IPS DF 4.7 (cell line): ENCODE data around the gene APOBEC3F.
"Not testable (repeated sequence)": the region's sequence is repeated elsewhere in the genome, so short reads cannot be mapped to it uniquely, and the experiment has no call there.

Source experiments
- DNase-seq: peaks from one replicate; pipeline ENCODE4 v3.0.0-alpha.2; 2013; ENCODE audit warnings: low spot score; ENCODE audit errors: extremely low read depth

The APOBEC3F gene

DNA sequence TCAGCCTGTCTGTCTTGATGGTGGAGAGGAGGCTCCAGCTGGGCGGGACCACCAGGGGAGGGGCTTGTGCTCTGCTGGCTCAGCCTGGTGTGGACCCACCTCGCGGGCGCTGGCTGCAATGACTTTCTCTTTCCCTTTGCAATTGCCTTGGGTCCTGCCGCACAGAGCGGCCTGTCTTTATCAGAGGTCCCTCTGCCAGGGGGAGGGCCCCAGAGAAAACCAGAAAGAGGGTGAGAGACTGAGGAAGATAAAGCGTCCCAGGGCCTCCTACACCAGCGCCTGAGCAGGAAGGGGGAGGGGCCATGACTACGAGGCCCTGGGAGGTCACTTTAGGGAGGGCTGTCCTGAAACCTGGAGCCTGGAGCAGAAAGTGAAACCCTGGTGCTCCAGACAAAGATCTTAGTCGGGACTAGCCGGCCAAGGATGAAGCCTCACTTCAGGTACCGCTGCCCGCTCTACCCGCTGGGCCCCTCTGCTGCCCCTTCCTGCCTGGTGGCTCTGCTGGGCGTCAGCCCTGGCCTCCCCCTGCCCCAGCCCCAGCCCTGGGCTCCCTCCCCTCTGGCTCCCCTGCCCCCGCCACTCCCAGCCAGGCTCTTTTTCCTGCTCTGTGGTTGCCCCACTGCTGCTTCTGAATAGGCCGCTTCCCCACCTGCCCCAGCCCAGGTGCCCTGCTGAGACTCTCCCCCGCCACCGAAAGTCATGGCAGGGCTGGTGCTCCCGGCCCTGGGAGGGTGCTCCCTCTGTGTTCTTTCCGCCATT is at the start of gene APOBEC3F:
TSS of gene APOBEC3F (plus strand) at position 327 of the 759 bp plus-strand sequence. CDS start at position 424, 97 bp downstream.
- not testable (repeated sequence) for DNase-seq

DNA sequence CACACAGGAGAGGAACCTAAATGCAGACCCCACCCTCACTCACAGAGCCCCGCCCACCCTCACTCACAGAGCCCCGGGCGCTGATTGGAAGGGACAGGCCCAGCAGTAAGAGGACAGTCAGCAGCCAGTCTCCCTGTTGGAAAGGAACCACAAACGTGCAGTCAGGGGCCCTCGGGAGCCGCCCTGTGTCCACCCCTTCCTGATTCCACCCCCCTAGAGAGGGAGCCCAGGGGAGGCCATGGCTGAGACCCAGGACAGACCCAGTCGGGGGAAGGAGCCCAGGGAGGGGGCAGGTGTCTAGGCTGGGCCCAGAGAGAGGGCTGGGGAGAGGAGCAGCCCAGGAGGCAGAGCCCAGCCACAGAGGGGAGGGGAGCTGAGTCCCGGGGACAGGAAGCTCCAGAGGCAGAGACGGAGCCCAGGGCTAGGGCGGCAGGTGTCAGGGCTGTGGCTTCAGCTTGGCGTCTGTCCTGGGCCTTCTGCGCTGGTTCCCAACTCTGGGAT is 47.7 kb upstream of the APOBEC3F start:
- not testable (repeated sequence) for DNase-seq

DNA sequence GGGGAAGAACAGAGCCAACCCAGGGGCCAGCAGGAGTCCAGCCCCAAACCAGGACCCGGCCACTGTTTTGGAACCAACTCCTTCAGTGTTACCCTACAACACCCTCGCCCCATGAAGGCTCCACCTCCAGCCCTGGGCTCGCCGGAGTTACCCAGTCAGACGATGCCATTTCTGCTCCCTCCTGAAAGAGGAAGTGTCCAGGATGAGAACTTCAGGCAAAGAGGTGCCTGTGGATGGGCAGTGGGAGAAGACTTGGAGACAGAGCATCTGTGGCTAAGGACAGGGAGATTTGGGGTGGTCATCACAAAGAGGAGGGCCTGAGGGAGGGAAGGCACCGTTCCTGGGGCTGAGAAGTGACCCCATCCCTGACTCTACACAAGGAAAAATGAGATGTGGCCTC is 44.6 kb upstream of the APOBEC3F start:
- no peak for DNase-seq

- DNase-seq: no peak
These were observed 43.1 kb upstream of the APOBEC3F start for GRCh38 chr22:38997518-38997917.

DNA sequence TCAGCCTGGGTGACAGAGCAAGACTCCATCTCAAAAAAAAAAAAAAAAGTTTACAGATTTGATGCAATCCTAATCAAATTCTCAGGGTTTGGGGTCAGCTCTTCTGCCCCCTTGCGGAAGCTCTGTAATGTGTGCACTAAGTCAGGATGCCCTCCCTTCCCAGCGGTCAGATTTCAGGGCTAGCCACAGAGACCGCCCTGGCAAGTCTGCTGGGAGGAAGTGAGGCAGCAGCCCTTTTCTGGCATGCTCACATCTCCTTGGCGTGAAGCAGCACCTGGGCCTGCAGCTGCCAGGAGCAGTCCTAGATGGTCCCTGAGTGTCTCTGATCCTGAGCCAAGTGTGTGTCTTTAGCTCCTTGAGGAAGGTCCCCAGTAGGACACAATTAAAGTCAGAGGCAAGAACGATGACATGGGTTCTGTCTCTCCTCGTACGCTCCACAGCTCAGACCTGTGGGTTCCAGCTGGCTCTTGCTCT is 37.5 kb upstream of the APOBEC3F start:
- peak; percentile 90 for DNase-seq

GRCh38 chr22:39007177-39007576 is 33.5 kb upstream of the APOBEC3F start:
- DNase-seq: no peak

GRCh38 chr22:39008271-39008850 is 32.3 kb upstream of the APOBEC3F start:
- not testable (repeated sequence) for DNase-seq

DNA sequence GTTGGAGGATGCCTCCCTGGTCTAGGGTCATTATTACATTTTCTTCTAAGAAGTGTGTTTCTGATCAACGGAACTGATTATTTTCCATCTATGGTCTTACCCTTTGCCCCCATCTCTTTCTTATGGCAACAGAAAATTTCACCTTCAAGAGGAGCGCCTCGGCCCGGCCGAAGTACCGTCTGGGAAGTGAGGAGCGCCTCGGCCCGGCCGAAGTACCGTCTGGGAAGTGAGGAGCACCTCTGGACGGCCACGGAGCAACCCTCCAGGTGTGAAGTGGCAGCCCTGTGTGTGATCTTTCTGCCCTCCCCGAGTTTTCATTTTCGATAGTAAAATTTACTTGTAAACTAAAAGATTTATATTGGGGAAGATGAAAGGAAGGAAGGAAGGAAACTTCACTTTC is 29.7 kb upstream of the APOBEC3F start:
- DNase-seq: no peak

- DNase-seq: no peak
These were observed 27.8 kb upstream of the APOBEC3F start for GRCh38 chr22:39012533-39013511.

DNA sequence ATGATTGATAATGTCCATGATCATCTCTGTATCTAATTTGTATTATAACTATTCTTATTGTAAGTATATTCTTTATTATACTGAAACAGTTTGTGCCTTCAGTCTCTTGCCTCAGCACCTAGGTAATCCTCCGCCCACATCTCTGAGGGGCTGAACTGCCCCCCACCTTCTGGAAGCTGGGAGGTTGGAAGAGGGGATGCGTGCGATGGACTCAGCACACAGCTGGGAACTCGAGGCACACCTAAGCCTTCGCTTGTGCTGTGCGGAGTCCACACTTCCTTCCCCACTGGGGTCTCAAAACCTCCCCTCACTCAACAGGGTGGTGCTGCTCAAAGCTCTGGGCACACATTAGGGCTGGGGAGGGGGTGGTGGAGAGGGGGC is 27.1 kb upstream of the APOBEC3F start:
- DNase-seq: not testable (repeated sequence)

- DNase-seq: no peak
These were observed 26.5 kb upstream of the APOBEC3F start, which contains the start of gene APOBEC3C for GRCh38 chr22:39013942-39014722. Gene APOBEC3C (plus strand): TSS chr22:39014257. CDS start chr22:39014363, 106 bp downstream.

DNA sequence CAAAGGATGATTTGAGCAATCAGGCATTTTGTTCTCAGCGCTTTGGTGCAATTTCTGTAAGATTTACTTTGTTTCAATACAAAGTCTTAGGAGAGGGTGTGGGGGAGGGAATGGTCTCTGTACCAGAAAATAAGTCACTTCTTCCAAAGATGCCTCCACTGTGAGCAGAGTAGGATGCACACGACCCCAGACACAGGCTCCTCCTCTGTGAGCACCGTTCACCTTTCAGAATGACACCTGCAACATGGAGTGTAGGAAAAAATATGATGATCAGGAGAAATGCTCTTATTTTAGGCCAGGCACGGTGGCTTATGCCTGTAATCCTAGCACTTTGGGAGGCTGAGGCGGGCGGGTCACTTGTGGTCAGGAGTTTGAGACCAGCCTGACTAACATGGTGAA is 25.9 kb upstream of the APOBEC3F start:
- DNase-seq: not testable (repeated sequence)

- DNase-seq: no peak
These were observed 24.1 kb upstream of the APOBEC3F start for GRCh38 chr22:39016592-39016991.

DNA sequence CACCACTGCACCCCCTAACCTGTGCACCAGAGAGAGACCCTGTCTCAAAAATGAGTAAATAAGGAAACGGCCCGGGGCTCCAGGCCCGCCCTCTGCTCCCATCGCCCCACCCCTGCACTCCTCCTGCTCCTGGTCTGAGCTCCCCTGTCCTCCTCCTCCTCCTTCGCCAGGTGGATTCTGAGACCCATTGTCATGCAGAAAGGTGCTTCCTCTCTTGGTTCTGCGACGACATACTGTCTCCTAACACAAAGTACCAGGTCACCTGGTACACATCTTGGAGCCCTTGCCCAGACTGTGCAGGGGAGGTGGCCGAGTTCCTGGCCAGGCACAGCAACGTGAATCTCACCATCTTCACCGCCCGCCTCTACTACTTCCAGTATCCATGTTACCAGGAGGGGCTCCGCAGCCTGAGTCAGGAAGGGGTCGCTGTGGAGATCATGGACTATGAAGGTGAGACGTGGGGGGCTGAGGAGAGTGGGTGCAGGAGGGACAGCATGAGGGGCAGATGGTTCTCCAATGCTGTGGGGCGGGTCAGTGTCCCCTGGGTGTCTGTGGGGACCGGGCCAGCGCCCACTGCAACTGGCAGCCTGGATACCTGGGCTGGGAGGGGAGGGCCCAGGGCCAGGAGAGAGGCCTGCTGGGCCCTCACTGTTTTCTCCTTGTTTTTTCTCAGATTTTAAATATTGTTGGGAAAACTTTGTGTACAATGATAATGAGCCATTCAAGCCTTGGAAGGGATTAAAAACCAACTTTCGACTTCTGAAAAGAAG is 22.9 kb upstream of the APOBEC3F start:
- DNase-seq: no peak

GRCh38 chr22:39020021-39020651 is 20.5 kb upstream of the APOBEC3F start:
- DNase-seq: not testable (repeated sequence)

DNA sequence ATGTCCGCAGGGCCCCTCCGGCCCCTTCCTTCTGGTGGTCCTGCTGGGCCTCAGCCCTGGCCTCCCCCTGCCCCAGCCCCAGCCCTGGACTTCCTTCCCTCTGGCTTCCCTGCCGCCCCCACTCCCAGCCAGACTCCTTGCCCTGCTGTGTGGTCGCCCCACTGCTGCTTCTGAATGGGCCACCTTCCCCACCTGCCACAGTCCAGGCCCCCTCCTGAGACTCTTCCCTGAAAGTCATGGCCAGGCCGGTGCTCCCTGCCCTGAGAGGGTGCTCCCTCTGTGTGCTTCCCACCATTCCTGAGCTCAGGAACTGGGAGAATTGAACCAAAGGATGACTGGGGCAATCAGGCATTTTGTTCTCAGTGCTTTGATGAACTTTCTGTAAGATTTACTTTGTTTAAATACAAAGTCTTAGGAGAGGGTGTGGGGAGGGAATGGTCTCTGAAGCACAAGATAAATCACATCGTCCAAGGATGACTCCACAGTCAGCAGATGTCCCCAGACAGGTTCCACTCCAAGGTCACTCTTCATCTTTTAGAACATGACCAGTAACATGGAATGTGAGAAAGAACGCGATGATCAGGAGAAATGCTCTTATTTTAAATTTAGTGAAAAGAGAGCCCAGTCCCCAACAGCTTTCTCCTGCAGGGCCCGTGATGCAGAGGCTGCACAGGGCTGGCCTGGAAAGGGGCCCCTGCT is 19.0 kb upstream of the APOBEC3F start:
- DNase-seq: no peak

DNA sequence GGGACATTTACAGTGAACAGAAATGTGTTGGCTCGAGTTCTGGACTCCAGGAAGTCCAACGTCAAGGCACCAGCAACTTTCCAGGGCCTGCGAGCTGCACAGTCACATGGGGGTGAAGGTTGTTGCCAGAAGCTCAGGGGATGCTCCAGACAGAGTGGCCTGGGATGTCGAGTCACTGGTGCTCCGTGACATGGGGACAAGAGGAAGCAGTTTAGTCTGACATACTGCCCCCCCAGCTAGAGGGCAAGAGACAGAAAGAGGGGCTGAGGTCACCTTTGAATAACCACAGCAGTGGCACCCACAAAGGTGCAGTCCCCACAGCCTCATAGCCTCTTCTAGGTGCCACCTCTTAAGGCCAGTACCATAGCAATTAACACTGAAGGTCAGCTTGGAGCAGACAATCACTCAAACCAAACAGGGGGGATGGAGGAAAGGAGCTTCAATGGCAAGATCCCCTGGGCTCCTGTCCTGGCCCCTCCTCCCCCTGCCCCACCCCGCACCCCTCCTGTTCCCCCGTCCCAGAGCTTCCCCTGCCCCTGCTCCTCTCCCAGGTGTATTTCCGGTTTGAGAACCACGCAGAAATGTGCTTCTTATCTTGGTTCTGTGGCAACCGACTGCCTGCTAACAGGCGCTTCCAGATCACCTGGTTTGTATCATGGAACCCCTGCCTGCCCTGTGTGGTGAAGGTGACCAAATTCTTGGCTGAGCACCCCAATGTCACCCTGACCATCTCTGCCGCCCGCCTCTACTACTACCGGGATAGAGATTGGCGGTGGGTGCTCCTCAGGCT is 15.9 kb upstream of the APOBEC3F start:
- no peak for DNase-seq
